PC-3 (cell line): ENCODE measurements around the gene OVAAL.

ENCODE experiments used
- CTCF ChIP-seq: fragments of 300-600 bp; sonication (generic); conservative IDR thresholded peaks from 2 replicates; pipeline ENCODE4 v1.5.1; 2017; ENCODE audit warnings: antibody characterized with exemption, low read depth, mild to moderate bottlenecking, low read length
- EZH2 ChIP-seq: fragments of 300-600 bp; sonication (generic); IDR thresholded peaks from one replicate; pipeline ENCODE4 v1.6.1; 2017; ENCODE audit warnings: antibody characterized with exemption, mild to moderate bottlenecking, low read length; ENCODE audit not compliant: unreplicated experiment
- EZH2phosphoT487 ChIP-seq: fragments of 300-600 bp; sonication (generic); IDR thresholded peaks from 2 replicates; pipeline ENCODE4 v1.6.1; 2018; ENCODE audit warnings: mild to moderate bottlenecking, antibody characterized with exemption, low read length, borderline replicate concordance

- TF ChIP-seq CTCF (no peak), EZH2 (no peak), EZH2phosphoT487 (no peak)
Observed at GRCh38 chr1:180544050-180544449, 14.7 kb upstream of the OVAAL start.
